Endodermal cell (in vitro differentiated cells): ENCODE data around the gene SPACA9. TPM values are rescaled to one million over a fixed set of nuclear protein-coding genes. Genes with fewer than 3 reads are reported as not detected.

Source experiments
- DNase-seq: peaks from one replicate; pipeline ENCODE4 v3.0.0-alpha.2; 2017
- H3K27ac ChIP-seq: 2 replicates; pipeline ENCODE4 v1.5.1; 2013; ENCODE audit warnings: mild to moderate bottlenecking, low read depth, low read length, moderate library complexity
- H3K27me3 ChIP-seq: 2 replicates; pipeline ENCODE4 v1.6.1; 2013; ENCODE audit warnings: mild to moderate bottlenecking, low read length, moderate library complexity; ENCODE audit not compliant: insufficient read depth, control insufficient read depth, poor library complexity, severe bottlenecking
- H3K36me3 ChIP-seq: 2 replicates; pipeline ENCODE4 v1.7.0; 2013; ENCODE audit warnings: mild to moderate bottlenecking, low read length, moderate library complexity; ENCODE audit not compliant: control insufficient read depth, insufficient read depth
- H3K4me1 ChIP-seq: one replicate; pipeline ENCODE4 v1.7.0; 2013; ENCODE audit warnings: low read length; ENCODE audit not compliant: control insufficient read depth, insufficient read depth
- H3K4me3 ChIP-seq: 2 replicates; pipeline ENCODE4 v1.5.1; 2013; ENCODE audit warnings: mild to moderate bottlenecking, low read length, moderate library complexity
- H3K9ac ChIP-seq: 2 replicates; pipeline ENCODE4 v1.6.1; 2013; ENCODE audit warnings: mild to moderate bottlenecking, low read length, moderate library complexity; ENCODE audit not compliant: poor library complexity, severe bottlenecking; ENCODE audit errors: extremely low read depth
- H3K9me3 ChIP-seq: 2 replicates; pipeline ENCODE4 v1.6.1; 2013; ENCODE audit warnings: mild to moderate bottlenecking, low read length, moderate library complexity; ENCODE audit not compliant: control insufficient read depth
- H3K27ac Mint-ChIP-seq: 2 replicates; pipeline ENCODE4 v1.8.0; 2020; ENCODE audit warnings: mixed read lengths
- H3K27me3 Mint-ChIP-seq: 2 replicates; pipeline ENCODE4 v1.8.0; 2021; ENCODE audit warnings: mild to moderate bottlenecking, mixed read lengths; ENCODE audit not compliant: insufficient read depth
- H3K36me3 Mint-ChIP-seq: 2 replicates; pipeline ENCODE4 v1.8.0; 2020; ENCODE audit warnings: low read depth, mixed read lengths
- H3K4me1 Mint-ChIP-seq: 2 replicates; pipeline ENCODE4 v1.8.0; 2020; ENCODE audit warnings: mixed read lengths
- H3K4me3 Mint-ChIP-seq: 2 replicates; pipeline ENCODE4 v1.8.0; 2020; ENCODE audit warnings: mild to moderate bottlenecking, moderate library complexity, mixed read lengths
- H3K9me3 Mint-ChIP-seq: 2 replicates; pipeline ENCODE4 v1.8.0; 2020; ENCODE audit warnings: mild to moderate bottlenecking, mixed read lengths
- CTCF ChIP-seq: fragments of 200-600 bp; sonication (generic); conservative IDR thresholded peaks from 2 replicates; pipeline ENCODE4 v1.5.0; 2021; ENCODE audit warnings: antibody characterized with exemption, mild to moderate bottlenecking
- WGBS, 2 experiments: methylation state at CpG; one replicate each; pipeline versions ENCODE4 v1.1.5 to v1.1.7; 2013; ENCODE audit warnings: missing lambda C conversion rate in 2 of 2, mixed read lengths in 1 of 2; ENCODE audit not compliant: insufficient coverage in 1 of 2, insufficient read length in 1 of 2; 5-methylcytosine and 5-hydroxymethylcytosine counted together
- total RNA-seq, 2 donors: library from RNA; stranded (reverse); fragmentation: NEBNext Ultra II Directional in 1 of 2; extraction: Animal tissue kit (Norgen Biotek cat#: 25700) in 1 of 2; gene quantifications; 2 replicates in 1 of 2; 3 replicates in 1 of 2; pipeline ENCODE4 v1.2.1, GENCODE V29; 2021

Gene SPACA9
- total RNA-seq, 2 donors from 2014 or later: 3.1 to 3.4 TPM

- no peaks in the 10 kb centered on the region for H3K27me3 ChIP-seq
- no peaks in the 10 kb centered on the region for H3K4me1 ChIP-seq
- peaks cover 64% of the 10 kb centered on the region for H3K36me3 ChIP-seq
- H3K27me3 Mint-ChIP-seq: no peaks in the 10 kb centered on the region
- no peak overlapping the region for H3K4me3 ChIP-seq
- H3K27ac ChIP-seq: no peak overlapping the region
- TF ChIP-seq CTCF: no peak
- no peaks in the 10 kb centered on the region for H3K9me3 ChIP-seq
- no peak overlapping the region for H3K4me3 Mint-ChIP-seq
- H3K9me3 Mint-ChIP-seq: no peaks in the 10 kb centered on the region
- no peak overlapping the region for H3K27ac Mint-ChIP-seq
- no peaks in the 10 kb centered on the region for H3K4me1 Mint-ChIP-seq
- H3K36me3 Mint-ChIP-seq: peaks cover 46% of the 10 kb centered on the region
- DNase-seq: no peak
- 95% methylated on average over 5 of the region's 5 CpGs; no CpG with 5 or more reads in 1 of the 2 experiments for WGBS, 2 experiments
- no peak overlapping the region for H3K9ac ChIP-seq
Measured at GRCh38 chr9:132894346-132894745, 15.6 kb downstream of the SPACA9 start.

GRCh38 chr9:132894862-132895835, 16.5 kb downstream of the SPACA9 start:
- no peaks in the 10 kb centered on the region for H3K4me1 Mint-ChIP-seq
- H3K4me3 Mint-ChIP-seq: no peak overlapping the region
- H3K27ac Mint-ChIP-seq: no peak overlapping the region
- no peak overlapping the region for H3K9ac ChIP-seq
- no peaks in the 10 kb centered on the region for H3K27me3 ChIP-seq
- H3K4me1 ChIP-seq: no peaks in the 10 kb centered on the region
- H3K4me3 ChIP-seq: no peak overlapping the region
- H3K36me3 Mint-ChIP-seq: peaks cover 53% of the 10 kb centered on the region
- H3K36me3 ChIP-seq: peaks cover 68% of the 10 kb centered on the region
- no peaks in the 10 kb centered on the region for H3K9me3 ChIP-seq
- H3K27ac ChIP-seq: no peak overlapping the region
- WGBS, 2 experiments: 83% methylated on average over 7 to 9 of the region's 9 CpGs
- no peaks in the 10 kb centered on the region for H3K27me3 Mint-ChIP-seq
- TF ChIP-seq CTCF: no peak
- no peaks in the 10 kb centered on the region for H3K9me3 Mint-ChIP-seq
- DNase-seq: no peak

GRCh38 chr9:132896264-132896663, 17.6 kb downstream of the SPACA9 start:
- Histone ChIP-seq H3K4me3 (no peak overlapping the region), H3K9ac (no peak overlapping the region), H3K27me3 (no peaks in the 10 kb centered on the region), H3K4me1 (no peaks in the 10 kb centered on the region), H3K9me3 (no peaks in the 10 kb centered on the region), H3K36me3 (peaks cover 79% of the 10 kb centered on the region), H3K27ac (no peak overlapping the region)
- Mint-ChIP-seq H3K36me3 (peaks cover 64% of the 10 kb centered on the region), H3K9me3 (no peaks in the 10 kb centered on the region), H3K4me3 (no peak overlapping the region), H3K4me1 (no peaks in the 10 kb centered on the region), H3K27ac (no peak overlapping the region), H3K27me3 (no peaks in the 10 kb centered on the region)
- no peak for TF ChIP-seq CTCF
- WGBS, 2 experiments: 95 to 96% methylated on average over 10 to 13 of the region's 13 CpGs
- DNase-seq: no peak
